Mucosa of stomach (tissue), 1 donor: ENCODE data around the gene CTXND1.
"Not testable (repeated sequence)": the region's sequence is repeated elsewhere in the genome, so short reads cannot be mapped to it uniquely, and the experiment has no call there.

Experiments used
- H3K27me3 ChIP-seq: one replicate; pipeline ENCODE4 v1.7.0; 2013; ENCODE audit warnings: mild to moderate bottlenecking, low read length; ENCODE audit not compliant: control insufficient read depth, insufficient read depth
- H3K36me3 ChIP-seq: one replicate; pipeline ENCODE4 v1.7.0; 2013; ENCODE audit warnings: low read length; ENCODE audit not compliant: control insufficient read depth, insufficient read depth
- H3K4me1 ChIP-seq: one replicate; pipeline ENCODE4 v1.7.0; 2013; ENCODE audit warnings: mild to moderate bottlenecking, low read length; ENCODE audit not compliant: control insufficient read depth, insufficient read depth
- H3K4me3 ChIP-seq: one replicate; pipeline ENCODE4 v1.7.0; 2013; ENCODE audit warnings: low read length
- H3K9ac ChIP-seq: one replicate; pipeline ENCODE4 v1.7.0; 2013; ENCODE audit warnings: mild to moderate bottlenecking, low read length, moderate library complexity
- H3K9me3 ChIP-seq: one replicate; pipeline ENCODE4 v1.7.0; 2013; ENCODE audit warnings: mild to moderate bottlenecking, low read length, moderate library complexity; ENCODE audit not compliant: control insufficient read depth
- donor health status: Pancreatic carcinoma.

Gene CTXND1

DNA sequence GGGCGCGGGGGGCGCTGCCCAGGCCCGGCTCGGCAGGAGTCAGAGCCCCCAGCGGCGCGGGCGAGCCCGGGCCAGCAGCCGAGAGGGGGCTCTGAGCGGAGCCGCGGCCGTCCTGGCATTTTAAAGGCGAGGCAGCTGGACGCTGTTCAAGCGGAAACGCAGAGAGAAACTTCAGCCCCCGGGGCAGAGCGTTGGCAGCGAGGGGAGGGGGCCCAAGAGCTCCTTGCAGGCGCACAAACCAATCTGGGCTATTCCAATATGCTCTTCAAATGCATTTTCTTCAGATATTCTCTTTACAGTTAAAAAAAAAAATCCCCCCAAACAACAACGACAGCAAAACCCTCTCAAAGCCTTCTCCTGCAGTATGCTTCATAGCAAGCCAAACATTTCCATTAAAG lies at the start of gene CTXND1:
CTXND1 (minus strand) TSS at position 93 of the 398 bp plus-strand sequence. CDS start 50,264 bp downstream, outside the sequence.
- Histone ChIP-seq H3K27me3 (peaks cover 56% of the 10 kb centered on the region), H3K9ac (no peak within 1 kb of the TSS), H3K36me3 (no peaks in the 10 kb centered on the region), H3K9me3 (no peaks in the 10 kb centered on the region), H3K4me3 (no peak within 1 kb of the TSS), H3K4me1 (no peaks in the 10 kb centered on the region)

GRCh38 chr15:80301472-80301871 lies 49.5 kb upstream of the CTXND1 start:
- Histone ChIP-seq H3K9me3 (no peaks in the 10 kb centered on the region), H3K9ac (no peak overlapping the region), H3K36me3 (no peaks in the 10 kb centered on the region), H3K4me3 (no peak overlapping the region), H3K4me1 (no peaks in the 10 kb centered on the region), H3K27me3 (no peaks in the 10 kb centered on the region)

DNA sequence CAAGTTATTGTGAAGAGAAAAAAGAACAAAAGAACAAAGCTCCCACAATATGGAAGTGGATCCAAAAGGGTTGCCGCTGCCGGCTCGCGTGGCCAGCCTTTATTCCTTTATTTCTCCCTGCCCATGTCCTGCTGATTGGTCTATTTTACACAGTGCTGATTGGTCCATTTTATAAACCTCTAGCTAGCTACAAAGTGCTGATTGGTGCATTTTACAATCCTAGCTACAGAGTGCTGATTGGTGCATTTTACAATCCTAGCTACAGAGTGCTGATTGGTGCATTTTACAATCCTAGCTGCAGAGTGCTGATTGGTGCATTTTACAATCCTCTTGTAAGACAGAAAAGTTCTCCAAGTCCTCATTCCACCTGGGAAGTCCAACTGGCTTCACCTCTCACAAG lies 43.8 kb upstream of the CTXND1 start:
- not testable (repeated sequence) for H3K27me3 ChIP-seq, H3K4me1 ChIP-seq, H3K36me3 ChIP-seq, H3K9me3 ChIP-seq, H3K4me3 ChIP-seq, H3K9ac ChIP-seq

GRCh38 chr15:80292079-80292478 lies 40.1 kb upstream of the CTXND1 start:
- Histone ChIP-seq H3K9ac (no peak overlapping the region), H3K9me3 (no peaks in the 10 kb centered on the region), H3K27me3 (no peaks in the 10 kb centered on the region), H3K4me3 (no peak overlapping the region), H3K36me3 (no peaks in the 10 kb centered on the region), H3K4me1 (no peaks in the 10 kb centered on the region)

GRCh38 chr15:80290891-80291290 lies 38.9 kb upstream of the CTXND1 start:
- not testable (repeated sequence) for H3K9ac ChIP-seq, H3K4me1 ChIP-seq, H3K36me3 ChIP-seq, H3K9me3 ChIP-seq, H3K4me3 ChIP-seq, H3K27me3 ChIP-seq

DNA sequence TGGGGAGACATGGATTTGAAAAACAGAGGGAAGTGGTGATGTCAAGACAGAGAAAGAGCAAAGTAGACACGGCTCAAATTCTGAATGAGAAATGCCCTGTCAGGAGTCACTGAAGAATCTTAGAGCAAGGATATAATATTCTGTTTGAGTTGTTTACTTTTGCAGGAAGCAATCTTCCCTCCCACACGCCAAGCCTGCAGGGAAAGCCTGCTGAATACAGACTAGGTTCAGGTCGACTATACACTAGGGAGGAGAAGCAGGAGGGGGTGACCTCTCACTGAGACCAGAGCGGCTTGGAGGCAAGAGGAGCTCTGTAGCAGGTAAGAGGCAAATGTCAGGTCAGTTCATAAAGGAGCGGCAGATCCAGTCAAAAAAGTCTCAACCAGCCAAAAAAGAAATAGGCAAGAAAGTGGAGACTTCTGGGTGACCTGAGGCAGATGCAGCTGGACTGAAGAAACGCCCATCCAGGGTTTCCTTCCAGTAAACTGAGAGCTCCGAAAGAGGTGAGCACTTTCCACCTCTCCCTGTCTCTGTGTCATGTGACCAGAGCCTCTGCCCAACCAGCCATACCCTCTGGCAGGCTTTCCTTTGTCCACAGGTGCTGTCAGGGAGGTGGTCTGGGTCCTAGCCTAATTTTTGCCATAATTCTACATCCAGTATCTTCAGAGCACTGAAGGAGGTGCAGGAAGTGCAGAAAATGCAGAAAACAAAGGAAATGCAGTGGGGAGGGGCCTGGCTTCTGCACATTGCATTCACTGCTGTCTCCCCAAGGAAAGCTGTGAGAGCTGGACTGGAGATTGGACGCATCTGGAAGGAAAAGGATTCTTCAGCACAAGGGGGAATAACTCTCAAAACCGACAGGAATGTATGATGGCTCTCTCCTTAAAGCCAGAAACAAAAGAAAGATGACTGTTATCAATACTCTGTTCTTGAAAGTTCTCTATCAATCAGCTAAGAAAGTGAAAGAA lies 37.8 kb upstream of the CTXND1 start:
- Histone ChIP-seq H3K9ac (no peak overlapping the region), H3K36me3 (no peaks in the 10 kb centered on the region), H3K4me1 (no peaks in the 10 kb centered on the region), H3K9me3 (no peaks in the 10 kb centered on the region), H3K4me3 (no peak overlapping the region), H3K27me3 (no peaks in the 10 kb centered on the region)

DNA sequence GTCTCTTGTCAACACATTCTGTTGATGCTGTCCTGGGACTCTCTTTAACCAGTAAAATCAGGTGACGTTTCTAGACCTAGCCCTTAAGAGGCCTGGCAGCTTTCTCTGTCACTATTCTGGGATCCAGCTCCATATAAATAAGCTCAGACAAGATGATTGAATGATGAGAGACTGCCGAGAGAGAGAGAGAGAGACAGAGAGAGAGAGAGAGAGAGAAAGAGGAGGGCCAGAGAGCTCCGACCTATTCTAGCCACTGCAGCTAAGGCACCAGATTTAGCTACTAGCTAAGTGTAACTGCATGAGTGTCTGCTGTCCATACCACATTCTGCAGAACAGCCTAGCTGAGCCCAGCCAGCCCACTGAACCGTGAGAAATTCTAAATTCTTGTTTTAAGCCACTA lies 36.1 kb upstream of the CTXND1 start:
- Histone ChIP-seq H3K9ac (no peak overlapping the region), H3K9me3 (no peaks in the 10 kb centered on the region), H3K27me3 (no peaks in the 10 kb centered on the region), H3K4me1 (no peaks in the 10 kb centered on the region), H3K36me3 (no peaks in the 10 kb centered on the region), H3K4me3 (no peak overlapping the region)

- Histone ChIP-seq H3K9me3 (no peaks in the 10 kb centered on the region), H3K27me3 (no peaks in the 10 kb centered on the region), H3K4me3 (no peak overlapping the region), H3K36me3 (no peaks in the 10 kb centered on the region), H3K9ac (no peak overlapping the region), H3K4me1 (no peaks in the 10 kb centered on the region)
These were observed 34.0 kb upstream of the CTXND1 start for GRCh38 chr15:80286055-80286454.

GRCh38 chr15:80285379-80285778 lies 33.4 kb upstream of the CTXND1 start:
- Histone ChIP-seq H3K36me3 (no peaks in the 10 kb centered on the region), H3K27me3 (no peaks in the 10 kb centered on the region), H3K9me3 (no peaks in the 10 kb centered on the region), H3K4me1 (no peaks in the 10 kb centered on the region), H3K9ac (no peak overlapping the region), H3K4me3 (no peak overlapping the region)

GRCh38 chr15:80283531-80283930 lies 31.5 kb upstream of the CTXND1 start:
- no peaks in the 10 kb centered on the region for H3K9me3 ChIP-seq
- no peaks in the 10 kb centered on the region for H3K27me3 ChIP-seq
- H3K4me3 ChIP-seq = no peak overlapping the region
- H3K4me1 ChIP-seq = no peaks in the 10 kb centered on the region
- H3K9ac ChIP-seq = no peak overlapping the region
- H3K36me3 ChIP-seq = no peaks in the 10 kb centered on the region

GRCh38 chr15:80277147-80277546 lies 25.1 kb upstream of the CTXND1 start:
- no peaks in the 10 kb centered on the region for H3K9me3 ChIP-seq

DNA sequence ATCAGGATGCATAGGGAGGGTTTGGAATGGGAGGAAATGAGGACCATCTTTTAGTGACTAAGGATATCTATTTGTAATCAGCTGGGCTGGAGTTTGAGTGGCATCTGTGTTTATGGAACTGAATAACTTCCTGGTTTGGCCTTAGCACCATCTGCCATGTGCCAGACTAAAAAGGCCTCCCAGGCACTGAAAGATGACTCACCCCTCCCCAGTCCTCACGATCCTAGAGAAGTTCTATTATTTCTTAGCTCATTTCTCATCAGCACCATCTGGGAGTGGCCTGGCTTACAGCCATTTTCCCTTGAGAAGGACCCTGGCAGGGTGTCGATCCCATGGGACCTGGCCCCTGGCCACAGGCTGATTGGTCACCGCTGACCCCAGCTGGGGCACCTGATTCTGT lies 23.9 kb upstream of the CTXND1 start:
- H3K4me1 ChIP-seq = no peaks in the 10 kb centered on the region
- H3K4me3 ChIP-seq = no peak overlapping the region
- H3K9me3 ChIP-seq = no peaks in the 10 kb centered on the region
- H3K9ac ChIP-seq = no peak overlapping the region
- H3K27me3 ChIP-seq = no peaks in the 10 kb centered on the region
- no peaks in the 10 kb centered on the region for H3K36me3 ChIP-seq

More at GRCh38 chr15:80277147-80277546, 25.1 kb upstream of the CTXND1 start:
- Histone ChIP-seq H3K27me3 (no peaks in the 10 kb centered on the region), H3K9ac (no peak overlapping the region), H3K36me3 (no peaks in the 10 kb centered on the region), H3K4me3 (no peak overlapping the region), H3K4me1 (no peaks in the 10 kb centered on the region)
